Measurements from ENCODE around the gene HSPD1. TPM values are rescaled to one million over a fixed set of nuclear protein-coding genes. Genes with fewer than 3 reads are reported as not detected.

Gene HSPD1
- total and polyA plus RNA-seq, 10 of the 15 experiments (the other 5 are each of a cell fraction or from before 2014, with no cell fraction given) = 345 to 1,169 (median 695) TPM

GRCh38 chr2:197453123-197453913, 46.3 kb downstream of the HSPD1 start, which contains the start of gene COQ10B:
Gene COQ10B (plus strand): TSS chr2:197453552. CDS start chr2:197453561, 9 bp downstream.
- no peaks in the 10 kb centered on the region for H3K4me1 ChIP-seq (ENCODE audit: control insufficient read depth, insufficient read depth, low read length)
- FAIRE-seq = peak; percentile 97
- RAD21 ChIA-PET (ENCODE audit: unreplicated experiment) = interaction anchor here (0.5 to 4.2 kb wide), 15 partner anchors 10 to 598 kb away, joined by 3 to 38 read pairs (median 4); partner anchors contain the start of genes HSPD1, HSPE1, MARS2 and MOB4
- H3K79me2 ChIP-seq (ENCODE audit: control insufficient read depth, insufficient read depth, low read length) = peaks cover 43% of the 10 kb centered on the region
- peak within 1 kb of the TSS; percentile 94 for H3K4me3 ChIP-seq
- POLR2A ChIA-PET = interaction anchor here (0.5 to 4.8 kb wide), 12 partner anchors 9 to 517 kb away, joined by 3 to 63 read pairs (median 4); partner anchors contain the start of genes HSPD1, HSPE1, MARS2 and MOB4
- peak within 1 kb of the TSS; percentile 88 for H3K27ac ChIP-seq (ENCODE audit: control insufficient read depth, insufficient read depth)
- H3K27me3 ChIP-seq (replicated peaks in 1 of 2; ENCODE audit: control insufficient read depth in 2 of 2, insufficient read depth in 2 of 2, low read length in 1 of 2) = no peaks in the 10 kb centered on the region
- H3K9ac ChIP-seq (ENCODE audit: control insufficient read depth, insufficient read depth, low read length) = peak within 1 kb of the TSS; percentile 85
- CTCF ChIA-PET = interaction anchor here (0.6 to 1.3 kb wide), 8 partner anchors 10 to 1277 kb away, joined by 3 to 9 read pairs (median 4); partner anchors contain the start of gene SF3B1
- H3K36me3 ChIP-seq (ENCODE audit: control insufficient read depth in 2 of 2, insufficient read depth in 2 of 2, low read length in 1 of 2) = no peaks in the 10 kb centered on the region
- DNase-seq (ENCODE audit: low read depth, low spot score) = peak; percentile 99
- no peaks in the 10 kb centered on the region; the same call in 2 of the 3 replicates for H3K9me3 ChIP-seq (replicated peaks; ENCODE audit: control insufficient read depth, insufficient read depth, low read length)
- TSS peak; percentile 82 for BruUV-seq (replicated peaks)
- SMC1A ChIA-PET (ENCODE audit: uncharacterized antibody, unreplicated experiment) = interaction anchor here (0.8 to 3.8 kb wide), 10 partner anchors 11 to 385 kb away, joined by 3 to 32 read pairs (median 4); partner anchors contain the start of genes HSPD1, HSPE1, MOB4 and SF3B1
- intact Hi-C loops (cut with micrococcal nuclease; ENCODE audit: unreplicated experiment) (loop anchor here (1.0 to 5.0 kb wide), 3 partner anchors 18 to 254 kb away; partner anchors contain the start of genes HSPD1, MARS2 and SF3B1), in situ Hi-C loops (cut with MboI) (no loop called here)
- WGBS (ENCODE audit: insufficient coverage, insufficient replicate concordance, low lambda C conversion rate, missing lambda C conversion rate) = under 1% methylated on average over 70 of the region's 70 CpGs
- peak within 1 kb of the TSS; percentile 89 for H2AFZ ChIP-seq (ENCODE audit: control insufficient read depth, low read depth, low read length)
- H4K20me1 ChIP-seq (ENCODE audit: control insufficient read depth, insufficient read depth) = no peaks in the 10 kb centered on the region
- ATAC-seq = peak; percentile 96
- H3K4me2 ChIP-seq (ENCODE audit: control insufficient read depth, insufficient read depth) = peak within 1 kb of the TSS; percentile 95
- TF ChIP-seq SREBF2 (IDR thresholded peaks at IDR 0.05; ENCODE audit: low read length) (no peak), MXI1 (IDR thresholded peaks at IDR 0.05; ENCODE audit: low read depth, low read length) (peak; percentile 78), YY1 (IDR thresholded peaks at IDR 0.05; ENCODE audit: low read depth, low read length) (peak; percentile 92), HDGF (IDR thresholded peaks at IDR 0.05) (peak; percentile 94), NFXL1 (IDR thresholded peaks at IDR 0.05; ENCODE audit: borderline replicate concordance) (no peak), ZNF207 (IDR thresholded peaks at IDR 0.05; ENCODE audit: borderline replicate concordance) (peak; percentile 33; the same call in 1 of the 2 replicates), RELB (IDR thresholded peaks at IDR 0.05; ENCODE audit: low read depth) (peak; percentile 55), E2F8 (IDR thresholded peaks at IDR 0.05; ENCODE audit: low read depth, partially characterized antibody) (no peak), EP300 (IDR thresholded peaks at IDR 0.05; ENCODE audit: borderline replicate concordance in 1 of 2, control insufficient read depth in 1 of 2, low read depth in 2 of 2, low read length in 2 of 2) (peak in 1 of 2 experiments; percentile 28; a peak in 1 of 4 replicates), MTA2 (IDR thresholded peaks at IDR 0.05; ENCODE audit: low read depth) (no peak)
- TF ChIP-seq, protein P1, sequence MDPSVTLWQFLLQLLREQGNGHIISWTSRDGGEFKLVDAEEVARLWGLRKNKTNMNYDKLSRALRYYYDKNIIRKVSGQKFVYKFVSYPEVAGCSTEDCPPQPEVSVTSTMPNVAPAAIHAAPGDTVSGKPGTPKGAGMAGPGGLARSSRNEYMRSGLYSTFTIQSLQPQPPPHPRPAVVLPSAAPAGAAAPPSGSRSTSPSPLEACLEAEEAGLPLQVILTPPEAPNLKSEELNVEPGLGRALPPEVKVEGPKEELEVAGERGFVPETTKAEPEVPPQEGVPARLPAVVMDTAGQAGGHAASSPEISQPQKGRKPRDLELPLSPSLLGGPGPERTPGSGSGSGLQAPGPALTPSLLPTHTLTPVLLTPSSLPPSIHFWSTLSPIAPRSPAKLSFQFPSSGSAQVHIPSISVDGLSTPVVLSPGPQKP (IDR thresholded peaks at IDR 0.05; ENCODE audit: low read depth, low read length) = peak; percentile 82
- TF ChIP-seq, protein P2, sequence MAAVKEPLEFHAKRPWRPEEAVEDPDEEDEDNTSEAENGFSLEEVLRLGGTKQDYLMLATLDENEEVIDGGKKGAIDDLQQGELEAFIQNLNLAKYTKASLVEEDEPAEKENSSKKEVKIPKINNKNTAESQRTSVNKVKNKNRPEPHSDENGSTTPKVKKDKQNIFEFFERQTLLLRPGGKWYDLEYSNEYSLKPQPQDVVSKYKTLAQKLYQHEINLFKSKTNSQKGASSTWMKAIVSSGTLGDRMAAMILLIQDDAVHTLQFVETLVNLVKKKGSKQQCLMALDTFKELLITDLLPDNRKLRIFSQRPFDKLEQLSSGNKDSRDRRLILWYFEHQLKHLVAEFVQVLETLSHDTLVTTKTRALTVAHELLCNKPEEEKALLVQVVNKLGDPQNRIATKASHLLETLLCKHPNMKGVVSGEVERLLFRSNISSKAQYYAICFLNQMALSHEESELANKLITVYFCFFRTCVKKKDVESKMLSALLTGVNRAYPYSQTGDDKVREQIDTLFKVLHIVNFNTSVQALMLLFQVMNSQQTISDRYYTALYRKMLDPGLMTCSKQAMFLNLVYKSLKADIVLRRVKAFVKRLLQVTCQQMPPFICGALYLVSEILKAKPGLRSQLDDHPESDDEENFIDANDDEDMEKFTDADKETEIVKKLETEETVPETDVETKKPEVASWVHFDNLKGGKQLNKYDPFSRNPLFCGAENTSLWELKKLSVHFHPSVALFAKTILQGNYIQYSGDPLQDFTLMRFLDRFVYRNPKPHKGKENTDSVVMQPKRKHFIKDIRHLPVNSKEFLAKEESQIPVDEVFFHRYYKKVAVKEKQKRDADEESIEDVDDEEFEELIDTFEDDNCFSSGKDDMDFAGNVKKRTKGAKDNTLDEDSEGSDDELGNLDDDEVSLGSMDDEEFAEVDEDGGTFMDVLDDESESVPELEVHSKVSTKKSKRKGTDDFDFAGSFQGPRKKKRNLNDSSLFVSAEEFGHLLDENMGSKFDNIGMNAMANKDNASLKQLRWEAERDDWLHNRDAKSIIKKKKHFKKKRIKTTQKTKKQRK (IDR thresholded peaks at IDR 0.05; ENCODE audit: low read depth, low read length) = no peak
